Hepatocyte (in vitro differentiated cells): ENCODE measurements around the gene AUTS2. TPM values are rescaled to one million over a fixed set of nuclear protein-coding genes. Genes with fewer than 3 reads are reported as not detected.

Experiments used
- DNase-seq: peaks from one replicate; pipeline ENCODE4 v3.0.0-alpha.2; 2016; ENCODE audit warnings: low spot score
- H2AFZ ChIP-seq: fragments of 200-600 bp; sonication (generic); 2 replicates; pipeline ENCODE4 v1.6.0; 2016; ENCODE audit warnings: antibody characterized with exemption, mild to moderate bottlenecking
- H3K27ac ChIP-seq: fragments of 200-600 bp; sonication (generic); 2 replicates; pipeline ENCODE4 v1.5.1; 2016; ENCODE audit warnings: mild to moderate bottlenecking
- H3K27me3 ChIP-seq: fragments of 200-600 bp; sonication (generic); 2 replicates; pipeline ENCODE4 v1.6.1; 2016
- H3K36me3 ChIP-seq: fragments of 200-600 bp; sonication (generic); replicated peaks from 2 replicates; pipeline ENCODE4 v1.5.1; 2016; ENCODE audit warnings: low read depth; ENCODE audit not compliant: insufficient read depth
- H3K4me1 ChIP-seq: fragments of 200-600 bp; sonication (generic); 2 replicates; pipeline ENCODE4 v1.5.1; 2016; ENCODE audit warnings: mild to moderate bottlenecking, moderate library complexity; ENCODE audit not compliant: insufficient read depth
- H3K4me2 ChIP-seq: fragments of 200-600 bp; sonication (generic); 2 replicates; pipeline ENCODE4 v1.6.0; 2016
- H3K4me3 ChIP-seq: fragments of 200-600 bp; sonication (generic); 2 replicates; pipeline ENCODE4 v1.5.1; 2016; ENCODE audit warnings: mild to moderate bottlenecking
- H3K79me2 ChIP-seq: fragments of 200-600 bp; sonication (generic); 2 replicates; pipeline ENCODE4 v1.6.0; 2017; ENCODE audit warnings: mild to moderate bottlenecking
- H3K9me2 ChIP-seq: fragments of 200-600 bp; sonication (generic); replicated peaks from 2 replicates; pipeline ENCODE4 v1.6.0; 2017; ENCODE audit warnings: mild to moderate bottlenecking; ENCODE audit not compliant: insufficient read depth
- H3K9me3 ChIP-seq: fragments of 200-600 bp; sonication (generic); 2 replicates; pipeline ENCODE4 v1.5.1; 2016; ENCODE audit warnings: low read depth, mild to moderate bottlenecking
- H4K20me1 ChIP-seq: fragments of 200-600 bp; sonication (generic); 2 replicates; pipeline ENCODE4 v1.6.0; 2016; ENCODE audit warnings: mild to moderate bottlenecking; ENCODE audit not compliant: insufficient read depth, poor library complexity, severe bottlenecking
- EZH2 ChIP-seq: fragments of 200-600 bp; sonication (generic); IDR thresholded peaks from 2 replicates; pipeline ENCODE4 v1.6.1; 2016; ENCODE audit warnings: antibody characterized with exemption, mild to moderate bottlenecking, borderline replicate concordance
- EZH2phosphoT487 ChIP-seq: fragments of 200-600 bp; sonication (generic); IDR thresholded peaks from one replicate; pipeline ENCODE4 v1.6.1; 2018; ENCODE audit warnings: antibody characterized with exemption, mild to moderate bottlenecking, low read depth, moderate library complexity; ENCODE audit not compliant: unreplicated experiment, severe bottlenecking
- WGBS: methylation state at CpG from one replicate; pipeline ENCODE4 v1.1.6; 2016; ENCODE audit warnings: low lambda C conversion rate; ENCODE audit errors: missing lambda C conversion rate; 5-methylcytosine and 5-hydroxymethylcytosine counted together
- polyA plus RNA-seq: library from polyadenylated mRNA; unstranded; fragments of >200 nt; fragmentation: Nextera tagmentation; extraction: Ambion mirVana; gene quantifications from 2 replicates; pipeline ENCODE4 v1.2.1, GENCODE V29; 2016
- total RNA-seq: library from RNA; depleted of rRNA; stranded (reverse); fragments of >200 nt; gene quantifications from 2 replicates; pipeline ENCODE4 v1.2.3, GENCODE V29; 2014
- TF ChIP-seq, protein P1 (sequence below): fragments of 200-600 bp; sonication (generic); IDR thresholded peaks from 2 replicates; pipeline ENCODE4 v1.5.1; 2016; ENCODE audit warnings: antibody characterized with exemption, mild to moderate bottlenecking; ENCODE audit not compliant: poor library complexity

The AUTS2 gene
- total and polyA plus RNA-seq, 2 experiments from 2014 or later, result 34.4 to 40.9 TPM

DNA sequence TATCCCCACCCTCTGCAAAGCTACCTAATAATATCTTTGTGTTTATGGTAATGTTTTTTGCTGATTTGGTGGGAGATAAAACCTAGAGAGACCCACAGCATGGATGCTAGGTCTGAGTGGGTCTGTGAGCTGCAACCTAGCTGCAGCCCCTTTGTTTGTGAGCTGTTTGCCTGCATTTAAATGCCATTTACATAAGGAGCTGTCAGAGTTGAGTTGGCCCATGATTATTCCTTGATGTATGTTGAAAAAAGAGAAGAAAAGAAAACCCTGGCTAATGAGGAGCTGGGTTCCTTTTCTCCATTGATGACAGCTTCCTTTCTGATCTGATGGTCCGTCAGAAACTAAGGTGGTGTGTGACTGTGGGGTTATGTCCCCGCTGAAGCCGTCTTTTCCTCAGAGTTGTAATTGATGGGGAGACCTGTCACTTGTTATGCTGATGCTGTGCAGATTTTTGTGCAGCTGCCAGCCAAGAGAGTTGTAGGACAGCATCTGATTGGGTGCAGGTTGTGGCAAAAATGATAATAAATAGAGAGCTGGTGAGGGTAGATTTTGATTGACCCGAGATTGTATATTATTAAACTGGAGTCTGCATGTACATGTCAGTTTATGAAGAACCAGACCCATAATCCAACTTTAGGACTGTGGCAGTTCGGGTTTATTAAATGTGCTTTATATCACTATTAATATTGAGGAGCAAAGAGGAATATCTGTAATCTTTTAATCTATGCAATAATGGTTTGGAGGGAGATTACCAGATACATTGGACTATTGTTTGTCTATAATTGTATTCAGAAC lies 219.8 kb downstream of the AUTS2 start:
- Histone ChIP-seq H4K20me1 (peaks cover 6% of the 10 kb centered on the region), H3K9me3 (no peaks in the 10 kb centered on the region), H3K4me3 (no peak overlapping the region), H3K79me2 (peaks cover 7% of the 10 kb centered on the region), H2AFZ (no peak overlapping the region), H3K27me3 (no peaks in the 10 kb centered on the region), H3K4me1 (peaks cover 35% of the 10 kb centered on the region), H3K27ac (no peak overlapping the region), H3K36me3 (no peaks in the 10 kb centered on the region), H3K4me2 (no peak overlapping the region), H3K9me2 (no peaks in the 10 kb centered on the region)
- 71% methylated on average over 5 of the region's 5 CpGs for WGBS
- TF ChIP-seq EZH2 (no peak), EZH2phosphoT487 (no peak)
- TF ChIP-seq, protein P1, sequence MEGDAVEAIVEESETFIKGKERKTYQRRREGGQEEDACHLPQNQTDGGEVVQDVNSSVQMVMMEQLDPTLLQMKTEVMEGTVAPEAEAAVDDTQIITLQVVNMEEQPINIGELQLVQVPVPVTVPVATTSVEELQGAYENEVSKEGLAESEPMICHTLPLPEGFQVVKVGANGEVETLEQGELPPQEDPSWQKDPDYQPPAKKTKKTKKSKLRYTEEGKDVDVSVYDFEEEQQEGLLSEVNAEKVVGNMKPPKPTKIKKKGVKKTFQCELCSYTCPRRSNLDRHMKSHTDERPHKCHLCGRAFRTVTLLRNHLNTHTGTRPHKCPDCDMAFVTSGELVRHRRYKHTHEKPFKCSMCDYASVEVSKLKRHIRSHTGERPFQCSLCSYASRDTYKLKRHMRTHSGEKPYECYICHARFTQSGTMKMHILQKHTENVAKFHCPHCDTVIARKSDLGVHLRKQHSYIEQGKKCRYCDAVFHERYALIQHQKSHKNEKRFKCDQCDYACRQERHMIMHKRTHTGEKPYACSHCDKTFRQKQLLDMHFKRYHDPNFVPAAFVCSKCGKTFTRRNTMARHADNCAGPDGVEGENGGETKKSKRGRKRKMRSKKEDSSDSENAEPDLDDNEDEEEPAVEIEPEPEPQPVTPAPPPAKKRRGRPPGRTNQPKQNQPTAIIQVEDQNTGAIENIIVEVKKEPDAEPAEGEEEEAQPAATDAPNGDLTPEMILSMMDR, result no peak
- DNase-seq, result no peak

DNA sequence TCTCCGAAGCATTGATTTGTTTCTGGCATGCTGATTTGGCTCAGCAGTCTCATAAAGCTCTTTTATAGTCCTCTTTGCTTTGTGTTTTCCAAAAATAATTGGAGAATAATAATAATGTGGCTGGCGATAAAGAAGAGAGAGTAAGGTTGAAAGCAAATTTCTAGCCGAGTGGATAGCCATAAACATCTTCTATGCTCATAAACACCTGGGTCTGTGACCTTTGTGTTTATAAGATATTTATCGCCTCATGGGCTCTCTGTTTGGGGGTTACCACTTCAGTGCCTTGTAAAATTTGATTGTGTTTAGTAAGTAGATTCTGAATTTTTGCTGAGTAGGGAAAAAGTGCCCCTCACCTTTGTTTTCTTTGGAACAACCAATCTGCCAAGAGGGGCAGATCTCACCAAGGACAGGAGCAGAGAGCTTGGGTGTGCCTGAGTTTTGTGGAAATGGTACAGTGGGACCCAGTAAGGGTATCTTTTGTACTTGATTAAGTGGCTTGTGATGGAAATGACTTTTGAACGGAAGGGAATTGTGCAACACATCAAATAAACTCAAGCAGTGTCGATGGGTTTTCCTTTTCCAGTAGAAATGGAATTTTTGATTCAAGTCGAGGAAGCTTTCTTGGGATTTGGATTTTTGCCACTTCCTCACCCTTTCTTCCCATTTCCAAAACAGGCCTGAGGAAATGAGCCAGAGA lies 220.5 kb downstream of the AUTS2 start:
- H3K79me2 ChIP-seq, result peaks cover 7% of the 10 kb centered on the region
- no peak overlapping the region for H2AFZ ChIP-seq
- H3K9me2 ChIP-seq, result no peaks in the 10 kb centered on the region
- peaks cover 6% of the 10 kb centered on the region for H4K20me1 ChIP-seq
- no peak overlapping the region for H3K27ac ChIP-seq
- peaks cover 35% of the 10 kb centered on the region for H3K4me1 ChIP-seq
- TF ChIP-seq, protein P1, result no peak
- no peaks in the 10 kb centered on the region for H3K36me3 ChIP-seq
- WGBS, result 63% methylated on average over 7 of the region's 7 CpGs
- H3K4me2 ChIP-seq, result no peak overlapping the region
- H3K4me3 ChIP-seq, result no peak overlapping the region
- no peaks in the 10 kb centered on the region for H3K9me3 ChIP-seq
- H3K27me3 ChIP-seq, result no peaks in the 10 kb centered on the region
- no peak for DNase-seq

DNA sequence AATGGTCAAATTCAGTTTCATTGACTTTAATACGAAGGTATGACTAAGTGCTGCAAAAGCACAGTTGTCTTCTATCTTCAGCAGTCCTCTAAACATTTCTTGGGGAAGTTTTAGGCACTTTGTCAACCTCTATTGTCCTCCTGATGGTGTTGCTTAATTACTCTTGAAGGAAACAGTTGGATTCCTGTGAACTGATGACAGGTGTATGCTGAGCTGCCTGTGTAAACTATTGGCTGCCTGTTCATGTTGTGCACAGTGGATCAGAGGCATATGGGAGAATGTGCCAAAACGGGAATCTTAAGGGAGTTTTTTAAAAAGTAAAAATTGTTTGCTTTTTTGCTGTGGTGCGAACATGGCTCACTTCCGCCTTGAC lies 221.0 kb downstream of the AUTS2 start:
- no peak for DNase-seq
- Histone ChIP-seq H2AFZ (no peak overlapping the region), H3K4me3 (no peak overlapping the region), H4K20me1 (peaks cover 6% of the 10 kb centered on the region), H3K9me3 (no peaks in the 10 kb centered on the region), H3K79me2 (peaks cover 7% of the 10 kb centered on the region), H3K4me2 (no peak overlapping the region), H3K4me1 (peaks cover 35% of the 10 kb centered on the region), H3K27me3 (no peaks in the 10 kb centered on the region), H3K9me2 (no peaks in the 10 kb centered on the region), H3K36me3 (no peaks in the 10 kb centered on the region), H3K27ac (no peak overlapping the region)
- TF ChIP-seq EZH2phosphoT487, result no peak
- TF ChIP-seq, protein P1, result no peak
- no peak for TF ChIP-seq EZH2
- WGBS, result 94% methylated on average over 4 of the region's 4 CpGs
